ENCODE results near the gene DNAAF8. TPM values are rescaled to one million over a fixed set of nuclear protein-coding genes. Genes with fewer than 3 reads are reported as not detected.
"Not testable (repeated sequence)": the region's sequence is repeated elsewhere in the genome, so short reads cannot be mapped to it uniquely, and the experiment has no call there.

The DNAAF8 gene
- polyA plus RNA-seq, 12 donors = 0.78 to 13.1 (median 0.99) TPM; not detected in 1

GRCh38 chr16:4780235-4780634, 45.9 kb downstream of the DNAAF8 start:
- no peak for DNase-seq

- DNase-seq = no peak
Observed at GRCh38 chr16:4783251-4783950, 49.1 kb downstream of the DNAAF8 start.

GRCh38 chr16:4783951-4784336, 49.6 kb downstream of the DNAAF8 start:
- DNase-seq = no peak

- DNase-seq = not testable (repeated sequence)
Observed at GRCh38 chr16:4784444-4784987, 50.2 kb downstream of the DNAAF8 start.

GRCh38 chr16:4785758-4786433, 51.6 kb downstream of the DNAAF8 start:
- no peak for DNase-seq

- no peak for DNase-seq
Observed at GRCh38 chr16:4787068-4787467, 52.7 kb downstream of the DNAAF8 start.

- DNase-seq = no peak
Observed at GRCh38 chr16:4787627-4788482, 53.5 kb downstream of the DNAAF8 start, which contains the start of gene SEPTIN12. Gene SEPTIN12, minus strand, starts transcription at chr16:4788345. Its CDS starts 700 bp downstream, at chr16:4787645.

GRCh38 chr16:4788489-4788889, 54.2 kb downstream of the DNAAF8 start:
- DNase-seq = no peak

GRCh38 chr16:4788910-4789309, 54.6 kb downstream of the DNAAF8 start:
- no peak for DNase-seq

- no peak for DNase-seq
Observed at GRCh38 chr16:4790261-4790660, 55.9 kb downstream of the DNAAF8 start.

GRCh38 chr16:4790871-4791270, 56.5 kb downstream of the DNAAF8 start:
- no peak for DNase-seq

- DNase-seq = no peak
Observed at GRCh38 chr16:4792951-4793513, 58.7 kb downstream of the DNAAF8 start.

GRCh38 chr16:4795181-4795827, 61.0 kb downstream of the DNAAF8 start, which contains the start of gene SMIM22:
Gene SMIM22, plus strand, starts transcription at chr16:4795369. Its CDS starts 366 bp downstream, at chr16:4795735.
- DNase-seq = no peak

- DNase-seq = no peak
Observed at GRCh38 chr16:4795828-4796572, 61.7 kb downstream of the DNAAF8 start.

GRCh38 chr16:4796982-4797804, 62.9 kb downstream of the DNAAF8 start:
- no peak for DNase-seq

GRCh38 chr16:4797805-4798252, 63.5 kb downstream of the DNAAF8 start:
- no peak for DNase-seq

- DNase-seq = no peak
Observed at GRCh38 chr16:4798456-4798855, 64.1 kb downstream of the DNAAF8 start.
